GM12875 (cell line): Measurements from ENCODE around the gene AOAH.

Experiments
- H3K4me3 ChIP-seq: one replicate; pipeline ENCODE4 v1.5.1; 2011; ENCODE audit warnings: low read depth, low read length, control low read depth
- CTCF ChIP-seq: IDR thresholded peaks from 2 replicates; pipeline ENCODE4 v1.5.1; 2011; ENCODE audit warnings: low read depth, mild to moderate bottlenecking, control low read depth, inconsistent platforms, low read length, moderate library complexity, borderline replicate concordance; ENCODE audit not compliant: insufficient read depth

The AOAH gene

GRCh38 chr7:36630112-36630650 lies 94.1 kb downstream of the AOAH start:
- H3K4me3 ChIP-seq, result no peak overlapping the region
- no peak for TF ChIP-seq CTCF

- no peak for TF ChIP-seq CTCF
- no peak overlapping the region for H3K4me3 ChIP-seq
Measured at GRCh38 chr7:36629351-36629750, 94.9 kb downstream of the AOAH start.

GRCh38 chr7:36627836-36628235 lies 96.5 kb downstream of the AOAH start:
- TF ChIP-seq CTCF, result no peak
- H3K4me3 ChIP-seq, result no peak overlapping the region

- TF ChIP-seq CTCF, result no peak
- no peak overlapping the region for H3K4me3 ChIP-seq
Measured at GRCh38 chr7:36626111-36626510, 98.2 kb downstream of the AOAH start.

GRCh38 chr7:36625247-36625646 lies 99.0 kb downstream of the AOAH start:
- no peak for TF ChIP-seq CTCF
- H3K4me3 ChIP-seq, result no peak overlapping the region

GRCh38 chr7:36623247-36623646 lies 101.0 kb downstream of the AOAH start:
- H3K4me3 ChIP-seq, result no peak overlapping the region
- TF ChIP-seq CTCF, result no peak

GRCh38 chr7:36621396-36621795 lies 102.9 kb downstream of the AOAH start:
- TF ChIP-seq CTCF, result no peak
- H3K4me3 ChIP-seq, result no peak overlapping the region
